Kidney (tissue), 14 donors: ENCODE data around the gene OAF. TPM values are rescaled to one million over a fixed set of nuclear protein-coding genes. Genes with fewer than 3 reads are reported as not detected.

ENCODE experiments used
- DNase-seq, 5 donors: peaks; one replicate each; pipeline ENCODE4 v3.0.0-alpha.2; 2013 to 2020
- FAIRE-seq: peaks from 2 replicates; lab custom pipeline; 2012; peaks lifted over from hg19 to GRCh38; lab: Jason Lieb, UNC
- H3K27ac ChIP-seq, 2 donors: one replicate each; pipeline ENCODE4 v1.7.0; 2013; ENCODE audit warnings: low read depth in 2 of 2, low read length in 2 of 2, inconsistent platforms in 1 of 2
- H3K27me3 ChIP-seq: one replicate; pipeline ENCODE4 v1.7.1; 2013; ENCODE audit warnings: low read length, inconsistent platforms; ENCODE audit not compliant: control insufficient read depth, insufficient read depth
- H3K36me3 ChIP-seq, 3 donors: one replicate each; pipeline versions ENCODE4 v1.7.0 to v1.7.1; 2013; ENCODE audit warnings: low read length in 3 of 3, control low read depth in 1 of 3, inconsistent platforms in 1 of 3; ENCODE audit not compliant: insufficient read depth in 3 of 3, control insufficient read depth in 2 of 3
- H3K4me1 ChIP-seq, 3 donors: one replicate each; pipeline versions ENCODE4 v1.7.0 to v1.7.1; 2013; ENCODE audit warnings: low read length in 3 of 3, inconsistent platforms in 1 of 3, low read depth in 1 of 3; ENCODE audit not compliant: control insufficient read depth in 2 of 3, insufficient read depth in 2 of 3
- H3K4me3 ChIP-seq, 3 donors: one replicate each; pipeline versions ENCODE4 v1.7.0 to v1.8.1; 2013; ENCODE audit warnings: low read length in 3 of 3, control low read depth in 1 of 3, inconsistent platforms in 1 of 3
- H3K9ac ChIP-seq, 3 donors: one replicate each; pipeline versions ENCODE4 v1.7.0 to v1.7.1; 2013; ENCODE audit warnings: low read length in 3 of 3, control low read depth in 1 of 3, inconsistent platforms in 1 of 3
- H3K9me3 ChIP-seq, 3 donors: one replicate each; pipeline versions ENCODE4 v1.7.0 to v1.7.1; 2013; ENCODE audit warnings: low read length in 3 of 3, control low read depth in 1 of 3, inconsistent platforms in 1 of 3; ENCODE audit not compliant: control insufficient read depth in 2 of 3, insufficient read depth in 1 of 3
- CTCF ChIP-seq: IDR thresholded peaks from 3 replicates; pipeline ENCODE4 v1.5.1; 2012; ENCODE audit warnings: mild to moderate bottlenecking, moderate library complexity, borderline replicate concordance; ENCODE audit not compliant: insufficient read depth; ENCODE audit errors: extremely low read depth
- intact Hi-C: fragments of 100-400 bp; cut with DNase I; formaldehyde crosslinking; loops from one replicate; pipeline ENCODE4 v1.11.1; 2022
- polyA plus RNA-seq: library from polyadenylated mRNA; stranded (reverse); fragments of 350-450 nt; fragmentation: Illumina TruSeq; extraction: RNeasy Lipid Tissue Mini Kit (QIAGEN cat#74804); gene quantifications from one replicate; pipeline ENCODE4 v1.2.3, GENCODE V29; 2014; ENCODE audit warnings: low read depth, low replicate concordance; ENCODE audit not compliant: insufficient read depth
- total RNA-seq: library from RNA; stranded (reverse); fragmentation: NEBNext Ultra II Directional; extraction: Animal tissue kit (Norgen Biotek cat#: 25700); gene quantifications from one replicate; pipeline ENCODE4 v1.2.1, GENCODE V29; 2021
- donor health status: control.
- donor health status: control.
- donor health status: control.
- donor health status: control.
- donor health status: control.
- donor health status: DM: yes; HTN: yes; CAD: no.
- donor health status: Normal renal cell carcinoma (clear cell type).

Gene OAF
- total and polyA plus RNA-seq, 2 donors from 2014 or later = 48.2 to 78.1 TPM

DNA sequence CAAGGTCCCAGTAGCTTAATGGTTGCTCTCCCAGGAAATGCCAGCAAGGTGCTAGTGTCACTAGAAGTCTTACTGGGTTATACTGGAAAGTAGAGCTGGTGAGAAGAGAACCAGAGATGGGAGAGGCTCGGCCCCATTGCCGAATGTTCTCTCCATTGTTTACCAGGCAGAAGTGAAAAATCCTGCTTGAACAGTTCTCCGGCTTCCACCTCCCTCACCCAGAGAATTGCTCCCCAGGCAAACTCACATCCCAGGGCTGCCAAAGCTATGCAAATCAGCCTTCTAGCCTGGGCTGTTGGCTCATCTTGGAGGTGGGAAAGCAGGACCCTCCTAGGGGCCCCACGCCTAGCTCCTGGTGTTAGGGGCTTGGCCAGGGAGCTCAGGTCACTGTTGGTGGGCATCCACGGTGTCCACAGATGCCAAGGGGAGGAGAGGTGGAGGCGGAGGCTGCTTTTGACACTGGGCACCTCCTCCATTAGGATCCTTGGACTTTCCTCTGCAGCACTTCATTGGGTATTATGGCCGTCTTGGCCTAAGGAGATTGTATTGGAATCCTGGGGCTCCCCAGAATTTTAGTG lies 49.2 kb downstream of the OAF start:
- Histone ChIP-seq H3K9me3 (no peaks in the 10 kb centered on the region), H3K27ac (no peak overlapping the region)
- no peak for FAIRE-seq

DNA sequence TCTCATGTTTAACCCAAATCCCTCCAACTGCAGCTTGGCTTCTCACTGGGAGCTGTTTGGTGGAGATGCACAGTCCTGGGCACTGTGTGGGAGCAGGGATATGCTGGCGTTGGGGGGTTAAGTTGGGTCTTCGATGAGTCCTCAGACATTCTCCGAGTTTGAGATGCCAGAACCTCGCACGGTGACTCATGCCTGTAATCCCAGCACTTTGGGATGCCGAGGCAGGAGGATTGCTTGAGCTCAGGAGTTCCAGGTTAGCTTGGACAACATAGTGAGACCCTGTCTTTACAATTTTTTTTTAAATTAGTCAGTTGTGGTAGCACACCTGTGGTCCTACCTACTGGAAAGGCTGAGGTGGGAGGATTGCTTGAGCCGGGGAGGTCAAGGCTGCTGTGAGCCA lies 49.8 kb downstream of the OAF start:
- H3K4me1 ChIP-seq = no peaks in the 10 kb centered on the region
- no peaks in the 10 kb centered on the region for H3K27me3 ChIP-seq
- no peaks in the 10 kb centered on the region for H3K36me3 ChIP-seq
- no peak for TF ChIP-seq CTCF
- no peaks in the 10 kb centered on the region for H3K9me3 ChIP-seq
- no peak overlapping the region for H3K4me3 ChIP-seq
- intact Hi-C loops = no loop called here
- no peak for FAIRE-seq
- no peak overlapping the region for H3K9ac ChIP-seq
- no peak overlapping the region for H3K27ac ChIP-seq
- DNase-seq = no peak

More for the DNA sequence above, 49.2 kb downstream of the OAF start:
- TF ChIP-seq CTCF = no peak
- intact Hi-C loops = no loop called here
- Histone ChIP-seq H3K4me1 (peaks cover 0 to 1% (median 0%) of the 10 kb centered on the region in 3 donors), H3K4me3 (no peak overlapping the region), H3K9ac (no peak overlapping the region), H3K36me3 (no peaks in the 10 kb centered on the region), H3K27me3 (no peaks in the 10 kb centered on the region)
- DNase-seq = no peak

DNA sequence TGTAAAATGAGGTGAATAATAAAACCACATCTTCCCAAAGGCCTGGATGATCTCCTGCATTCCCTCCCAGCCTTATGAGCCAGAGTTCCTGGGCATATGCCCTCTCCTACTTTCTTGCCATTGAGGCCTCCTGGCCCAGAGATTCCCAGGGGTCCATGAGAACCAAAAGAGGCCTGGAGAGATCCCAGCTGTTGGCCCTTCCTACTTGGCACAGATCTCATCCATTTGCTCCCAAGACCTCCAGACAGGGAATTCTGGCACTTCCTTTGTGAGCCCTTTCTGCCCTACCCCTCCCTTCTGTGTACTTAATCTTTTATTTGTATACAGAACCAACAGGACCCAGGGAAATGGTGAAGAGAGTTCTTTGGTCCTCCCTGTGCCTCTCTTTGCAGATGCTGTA lies 50.5 kb downstream of the OAF start:
- Histone ChIP-seq H3K9ac (no peak overlapping the region), H3K9me3 (no peaks in the 10 kb centered on the region), H3K27ac (no peak overlapping the region), H3K36me3 (no peaks in the 10 kb centered on the region), H3K4me3 (no peak overlapping the region), H3K27me3 (no peaks in the 10 kb centered on the region), H3K4me1 (no peaks in the 10 kb centered on the region)
- FAIRE-seq (no peak), DNase-seq (no peak)
- TF ChIP-seq CTCF = no peak
- intact Hi-C loops = no loop called here

- H3K27ac ChIP-seq = no peak overlapping the region
- FAIRE-seq = no peak
- intact Hi-C loops = no loop called here
- H3K27me3 ChIP-seq = no peaks in the 10 kb centered on the region
- TF ChIP-seq CTCF = no peak
- H3K4me3 ChIP-seq = no peak overlapping the region
- H3K4me1 ChIP-seq = no peaks in the 10 kb centered on the region
- H3K9ac ChIP-seq = no peak overlapping the region
- no peaks in the 10 kb centered on the region for H3K36me3 ChIP-seq
- no peaks in the 10 kb centered on the region for H3K9me3 ChIP-seq
- DNase-seq = no peak
These were observed 51.1 kb downstream of the OAF start for GRCh38 chr11:120261931-120262330.
